ENCODE results near the gene COX19.

The COX19 gene

DNA sequence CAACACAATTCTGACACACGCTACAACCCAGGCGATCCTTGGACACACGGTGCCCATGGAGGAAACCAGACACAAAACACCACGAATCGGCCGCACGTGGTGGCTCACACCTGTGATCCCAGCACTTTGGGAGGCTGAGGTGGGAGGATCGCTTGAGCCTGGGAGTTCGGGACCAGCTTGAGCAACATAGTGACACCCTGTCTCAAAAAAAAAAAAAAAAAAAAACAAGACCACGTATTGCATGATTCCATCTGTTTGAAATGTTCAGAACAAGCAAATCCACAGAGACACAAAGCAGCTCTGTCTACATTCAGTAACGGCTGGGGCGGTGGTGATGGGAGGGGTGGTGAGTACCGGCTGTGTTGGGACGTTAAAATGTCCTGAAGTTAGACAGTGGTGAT lies 46.0 kb downstream of the COX19 start:
- no peaks in the 10 kb centered on the region for H3K27me3 ChIP-seq (ENCODE audit: insufficient read depth, poor library complexity, severe bottlenecking)
- no peak for DNase-seq (ENCODE audit: low read depth in 1 of 2, low spot score in 1 of 2)

GRCh38 chr7:927031-927671 lies 48.2 kb downstream of the COX19 start:
- no peak overlapping the region for H3K4me3 ChIP-seq (replicated peaks; ENCODE audit: insufficient read depth, low read length)
- no peaks in the 10 kb centered on the region for H3K27me3 ChIP-seq (ENCODE audit: insufficient read depth, poor library complexity, severe bottlenecking)
- TF ChIP-seq, protein P1, sequence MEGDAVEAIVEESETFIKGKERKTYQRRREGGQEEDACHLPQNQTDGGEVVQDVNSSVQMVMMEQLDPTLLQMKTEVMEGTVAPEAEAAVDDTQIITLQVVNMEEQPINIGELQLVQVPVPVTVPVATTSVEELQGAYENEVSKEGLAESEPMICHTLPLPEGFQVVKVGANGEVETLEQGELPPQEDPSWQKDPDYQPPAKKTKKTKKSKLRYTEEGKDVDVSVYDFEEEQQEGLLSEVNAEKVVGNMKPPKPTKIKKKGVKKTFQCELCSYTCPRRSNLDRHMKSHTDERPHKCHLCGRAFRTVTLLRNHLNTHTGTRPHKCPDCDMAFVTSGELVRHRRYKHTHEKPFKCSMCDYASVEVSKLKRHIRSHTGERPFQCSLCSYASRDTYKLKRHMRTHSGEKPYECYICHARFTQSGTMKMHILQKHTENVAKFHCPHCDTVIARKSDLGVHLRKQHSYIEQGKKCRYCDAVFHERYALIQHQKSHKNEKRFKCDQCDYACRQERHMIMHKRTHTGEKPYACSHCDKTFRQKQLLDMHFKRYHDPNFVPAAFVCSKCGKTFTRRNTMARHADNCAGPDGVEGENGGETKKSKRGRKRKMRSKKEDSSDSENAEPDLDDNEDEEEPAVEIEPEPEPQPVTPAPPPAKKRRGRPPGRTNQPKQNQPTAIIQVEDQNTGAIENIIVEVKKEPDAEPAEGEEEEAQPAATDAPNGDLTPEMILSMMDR (IDR thresholded peaks at IDR 0.05; ENCODE audit: insufficient read depth, low read length): no peak
- TF ChIP-seq POLR2AphosphoS5 (IDR thresholded peaks at IDR 0.05; ENCODE audit: low read depth): no peak
- TF ChIP-seq GABPA (IDR thresholded peaks at IDR 0.05; ENCODE audit: low read depth): no peak
- H3K27ac ChIP-seq (replicated peaks): peak overlapping the region; percentile 36
- peak in 1 of 2 experiments; percentile 35 for DNase-seq (ENCODE audit: low read depth in 1 of 2, low spot score in 1 of 2)

More for the DNA sequence above, 46.0 kb downstream of the COX19 start:
- H3K27ac ChIP-seq (replicated peaks): peak overlapping the region; percentile 86
- no peak overlapping the region for H3K4me3 ChIP-seq (replicated peaks; ENCODE audit: insufficient read depth, low read length)
- TF ChIP-seq, protein P1 (IDR thresholded peaks at IDR 0.05; ENCODE audit: insufficient read depth, low read length): no peak
- TF ChIP-seq SPI1 (IDR thresholded peaks at IDR 0.05; ENCODE audit: borderline replicate concordance, low read depth) (no peak), REST (IDR thresholded peaks at IDR 0.05; ENCODE audit: insufficient replicate concordance, low read depth) (no peak), POLR2AphosphoS5 (IDR thresholded peaks at IDR 0.05; ENCODE audit: low read depth) (no peak), GABPA (IDR thresholded peaks at IDR 0.05; ENCODE audit: low read depth) (no peak)

DNA sequence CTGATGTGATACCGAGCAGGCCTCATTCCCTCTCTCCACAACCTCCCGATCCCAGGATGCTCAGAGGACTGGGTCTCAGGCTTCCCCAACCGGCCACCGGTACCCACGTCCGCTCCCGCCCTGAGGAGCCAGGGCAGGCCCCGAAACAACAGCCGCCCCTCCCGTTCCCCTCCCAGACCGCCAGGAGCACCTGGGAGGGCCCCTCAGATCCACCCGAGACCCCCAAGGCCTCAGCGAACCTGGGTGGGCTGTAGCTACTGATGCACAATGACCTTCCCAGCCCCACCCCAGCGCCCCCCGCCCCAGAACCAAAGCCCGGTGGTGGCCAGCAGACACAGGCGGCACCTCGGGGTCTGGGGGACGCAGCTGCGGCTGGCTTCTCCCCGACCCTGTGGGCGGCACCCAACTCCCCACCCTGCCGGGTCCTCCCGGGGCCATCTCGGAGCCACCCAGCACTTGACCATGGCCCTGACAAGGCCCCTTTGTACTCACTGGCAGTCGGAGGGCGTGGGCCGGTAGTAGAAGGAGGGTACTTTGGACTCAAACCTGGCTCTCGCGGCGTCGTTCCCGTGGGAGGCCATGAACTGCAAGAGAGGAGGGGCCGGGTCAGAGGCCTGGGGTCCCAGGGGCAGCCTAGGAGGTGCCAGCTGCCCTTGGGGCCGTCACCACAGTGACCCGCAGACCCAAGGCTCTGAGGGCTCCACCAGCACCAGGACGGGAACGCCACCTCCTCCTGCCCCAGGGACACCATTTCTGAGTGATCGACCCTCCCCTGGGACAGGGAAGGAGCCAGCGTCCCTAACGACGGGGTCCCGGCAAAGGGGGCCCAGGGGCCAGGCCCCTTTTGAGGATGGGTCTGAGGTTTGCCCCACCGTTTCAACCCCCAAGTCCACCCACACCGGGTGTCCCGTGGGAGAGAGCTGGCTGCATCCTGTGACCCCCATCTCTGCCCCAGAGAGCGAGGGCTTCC lies 49.0 kb downstream of the COX19 start:
- H3K27ac ChIP-seq (replicated peaks): peak overlapping the region; percentile 36
- no peak for DNase-seq (ENCODE audit: low read depth in 1 of 2, low spot score in 1 of 2)
- no peak overlapping the region for H3K4me3 ChIP-seq (replicated peaks; ENCODE audit: insufficient read depth, low read length)
- no peaks in the 10 kb centered on the region for H3K27me3 ChIP-seq (ENCODE audit: insufficient read depth, poor library complexity, severe bottlenecking)
- TF ChIP-seq REST (IDR thresholded peaks at IDR 0.05; ENCODE audit: insufficient replicate concordance, low read depth): no peak
- TF ChIP-seq POLR2AphosphoS5 (IDR thresholded peaks at IDR 0.05; ENCODE audit: low read depth): no peak
- TF ChIP-seq, protein P1 (IDR thresholded peaks at IDR 0.05; ENCODE audit: insufficient read depth, low read length): no peak
- TF ChIP-seq SPI1 (IDR thresholded peaks at IDR 0.05; ENCODE audit: borderline replicate concordance, low read depth): no peak
- no peak for TF ChIP-seq GABPA (IDR thresholded peaks at IDR 0.05; ENCODE audit: low read depth)
